Adrenal gland (tissue), 5 donors: ENCODE data around the gene OR2W3.

ENCODE experiments used
- POLR2A ChIP-seq, 2 donors: fragments of 450-650 bp; IDR thresholded peaks; one replicate each; pipeline ENCODE4 v1.6.1; 2017; ENCODE audit warnings: antibody characterized with exemption in 2 of 2, mild to moderate bottlenecking in 2 of 2, moderate library complexity in 1 of 2
- TF ChIP-seq, protein P1 (sequence below), 6 experiments: fragments of 450-650 bp in 4 of 6; fragments of 200-600 bp in 2 of 6; sonication (generic) in 1 of 6; IDR thresholded peaks; 1 replicate in 5 of 6; 2 replicates in 1 of 6; pipeline versions ENCODE4 v1.5.1 to v1.8.0; 2016 to 2021; ENCODE audit warnings: antibody characterized with exemption in 6 of 6, mild to moderate bottlenecking in 2 of 6, moderate library complexity in 1 of 6
- donor health status: DM: no; HTN: no; CAD: no.

DNA sequence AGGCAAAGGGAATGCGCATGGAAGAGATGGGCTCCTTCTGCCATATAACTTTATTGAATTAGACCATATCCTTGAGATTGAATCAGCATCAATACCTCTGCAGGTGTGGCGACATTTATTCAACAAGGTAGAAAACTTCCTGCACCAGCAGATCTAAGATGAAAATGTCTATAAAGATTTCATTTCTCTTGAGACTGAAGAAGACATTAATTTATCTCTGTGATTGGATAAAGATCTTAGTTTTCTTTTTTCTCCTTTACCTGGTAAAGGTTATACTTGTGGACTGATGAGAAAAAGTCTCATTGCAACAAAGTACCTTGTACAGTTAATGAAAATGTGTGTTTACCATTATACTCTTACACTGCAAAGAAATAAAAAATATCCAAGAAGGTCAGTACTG, 24.6 kb downstream of the OR2W3 start, which contains the start of gene OR2T8:
- TF ChIP-seq, protein P1, sequence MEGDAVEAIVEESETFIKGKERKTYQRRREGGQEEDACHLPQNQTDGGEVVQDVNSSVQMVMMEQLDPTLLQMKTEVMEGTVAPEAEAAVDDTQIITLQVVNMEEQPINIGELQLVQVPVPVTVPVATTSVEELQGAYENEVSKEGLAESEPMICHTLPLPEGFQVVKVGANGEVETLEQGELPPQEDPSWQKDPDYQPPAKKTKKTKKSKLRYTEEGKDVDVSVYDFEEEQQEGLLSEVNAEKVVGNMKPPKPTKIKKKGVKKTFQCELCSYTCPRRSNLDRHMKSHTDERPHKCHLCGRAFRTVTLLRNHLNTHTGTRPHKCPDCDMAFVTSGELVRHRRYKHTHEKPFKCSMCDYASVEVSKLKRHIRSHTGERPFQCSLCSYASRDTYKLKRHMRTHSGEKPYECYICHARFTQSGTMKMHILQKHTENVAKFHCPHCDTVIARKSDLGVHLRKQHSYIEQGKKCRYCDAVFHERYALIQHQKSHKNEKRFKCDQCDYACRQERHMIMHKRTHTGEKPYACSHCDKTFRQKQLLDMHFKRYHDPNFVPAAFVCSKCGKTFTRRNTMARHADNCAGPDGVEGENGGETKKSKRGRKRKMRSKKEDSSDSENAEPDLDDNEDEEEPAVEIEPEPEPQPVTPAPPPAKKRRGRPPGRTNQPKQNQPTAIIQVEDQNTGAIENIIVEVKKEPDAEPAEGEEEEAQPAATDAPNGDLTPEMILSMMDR (IDR thresholded peaks at IDR 0.05): no peak
- no peak for TF ChIP-seq POLR2A (IDR thresholded peaks at IDR 0.05)
